ENCODE results near the gene CACNA2D2. TPM values are rescaled to one million over a fixed set of nuclear protein-coding genes. Genes with fewer than 3 reads are reported as not detected.
A peak's percentile ranks its signal among the peaks of the same experiment; 100 is the strongest.

The CACNA2D2 gene
- total and polyA plus RNA-seq, 2 of the 13 experiments (the other 11 are each of a cell fraction or from before 2014, with no cell fraction given): not detected

DNA sequence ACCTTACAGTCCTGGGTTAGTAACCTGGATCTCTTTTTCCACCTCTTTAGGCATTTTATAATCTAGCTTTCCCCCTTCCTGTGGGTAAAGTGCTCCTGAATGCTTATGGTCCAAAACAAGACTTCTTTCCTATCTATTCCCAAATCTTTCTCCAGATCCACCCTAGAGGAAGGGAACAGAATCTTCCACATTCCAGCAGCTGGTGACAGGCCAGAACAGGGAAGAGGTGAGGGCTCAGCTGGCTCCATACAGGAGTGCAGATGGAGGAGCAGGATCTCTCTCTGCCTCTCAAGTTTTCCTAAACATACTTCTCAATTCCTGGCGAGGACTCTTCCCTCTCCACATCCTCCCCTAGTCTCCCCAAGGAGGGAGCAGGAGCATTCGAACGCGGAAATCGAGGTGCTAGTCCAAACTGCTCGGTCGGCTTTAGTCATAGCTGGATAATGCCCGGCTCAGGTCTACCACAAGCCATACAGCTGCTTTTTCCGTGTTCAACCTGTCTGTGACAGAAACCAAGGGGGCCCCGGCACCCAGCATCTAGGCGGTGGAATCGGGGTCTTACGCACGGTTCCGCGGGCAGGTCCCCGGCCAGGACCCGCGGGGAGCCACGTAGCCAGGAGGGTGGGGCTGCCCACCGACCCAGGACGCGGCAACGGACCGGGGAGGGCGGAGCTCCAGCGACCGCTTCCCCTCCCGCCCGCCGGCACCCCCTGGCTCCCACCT, 166.8 kb downstream of the CACNA2D2 start (continued):
- TF ChIP-seq FOSL1 (CRISPR knock-in tag; IDR thresholded peaks at IDR 0.05; ENCODE audit: borderline replicate concordance) (no peak), ZNF878 (CRISPR knock-in tag; IDR thresholded peaks at IDR 0.05) (peak; percentile 87; the same call in 1 of the 2 replicates), ZNF468 (CRISPR knock-in tag; IDR thresholded peaks at IDR 0.05) (peak; percentile 95; the same call in 1 of the 2 replicates), ZNF737 (CRISPR knock-in tag; IDR thresholded peaks at IDR 0.05; ENCODE audit: borderline replicate concordance) (no peak), TAF1 (CRISPR knock-in tag; IDR thresholded peaks at IDR 0.05) (no peak), THAP8 (CRISPR knock-in tag; IDR thresholded peaks at IDR 0.05; ENCODE audit: borderline replicate concordance) (peak; percentile 23; the same call in 1 of the 2 replicates), ZNF883 (CRISPR knock-in tag; IDR thresholded peaks at IDR 0.05; ENCODE audit: not compliant biosample characterization) (no peak), DMTF1 (CRISPR knock-in tag; IDR thresholded peaks at IDR 0.05) (peak; percentile 26; the same call in 1 of the 2 replicates), YEATS4 (CRISPR knock-in tag; IDR thresholded peaks at IDR 0.05; ENCODE audit: borderline replicate concordance) (no peak), ZNF510 (CRISPR knock-in tag; IDR thresholded peaks at IDR 0.05; ENCODE audit: low read depth) (0 out of 2 replicates have a peak, but pooled peaks have one; percentile 17), GPN1 (CRISPR knock-in tag; IDR thresholded peaks at IDR 0.05; ENCODE audit: borderline replicate concordance) (0 out of 2 replicates have a peak, but pooled peaks have one; percentile 19), CHCHD3 (CRISPR knock-in tag; IDR thresholded peaks at IDR 0.05) (0 out of 2 replicates have a peak, but pooled peaks have one; percentile 33)
- TF ChIP-seq, protein P1, sequence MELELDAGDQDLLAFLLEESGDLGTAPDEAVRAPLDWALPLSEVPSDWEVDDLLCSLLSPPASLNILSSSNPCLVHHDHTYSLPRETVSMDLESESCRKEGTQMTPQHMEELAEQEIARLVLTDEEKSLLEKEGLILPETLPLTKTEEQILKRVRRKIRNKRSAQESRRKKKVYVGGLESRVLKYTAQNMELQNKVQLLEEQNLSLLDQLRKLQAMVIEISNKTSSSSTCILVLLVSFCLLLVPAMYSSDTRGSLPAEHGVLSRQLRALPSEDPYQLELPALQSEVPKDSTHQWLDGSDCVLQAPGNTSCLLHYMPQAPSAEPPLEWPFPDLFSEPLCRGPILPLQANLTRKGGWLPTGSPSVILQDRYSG (CRISPR knock-in tag; IDR thresholded peaks at IDR 0.05): 0 out of 2 replicates have a peak, but pooled peaks have one; percentile 15

All from HepG2 (cell line).